Endometrial microvascular endothelial cells (primary cell): ENCODE results near the gene ANK3. TPM values are rescaled to one million over a fixed set of nuclear protein-coding genes. Genes with fewer than 3 reads are reported as not detected.

Experiments
- in situ Hi-C: cut with HindIII; loops from 2 replicates; pipeline ENCODE4 v1.10.0; 2017; ENCODE audit warnings: low sequenced_read_pairs, low pct_unique_long_range_greater_than_20kb; ENCODE audit errors: inconsistent ontology term
- total RNA-seq: library from RNA; depleted of rRNA; stranded (reverse); fragments of >200 nt; gene quantifications from one replicate; pipeline ENCODE4 v1.2.3, GENCODE V29; 2015; ENCODE audit errors: inconsistent ontology term

ANK3 gene
- total RNA-seq, 1 donor from 2014 or later: 6.5 TPM

DNA sequence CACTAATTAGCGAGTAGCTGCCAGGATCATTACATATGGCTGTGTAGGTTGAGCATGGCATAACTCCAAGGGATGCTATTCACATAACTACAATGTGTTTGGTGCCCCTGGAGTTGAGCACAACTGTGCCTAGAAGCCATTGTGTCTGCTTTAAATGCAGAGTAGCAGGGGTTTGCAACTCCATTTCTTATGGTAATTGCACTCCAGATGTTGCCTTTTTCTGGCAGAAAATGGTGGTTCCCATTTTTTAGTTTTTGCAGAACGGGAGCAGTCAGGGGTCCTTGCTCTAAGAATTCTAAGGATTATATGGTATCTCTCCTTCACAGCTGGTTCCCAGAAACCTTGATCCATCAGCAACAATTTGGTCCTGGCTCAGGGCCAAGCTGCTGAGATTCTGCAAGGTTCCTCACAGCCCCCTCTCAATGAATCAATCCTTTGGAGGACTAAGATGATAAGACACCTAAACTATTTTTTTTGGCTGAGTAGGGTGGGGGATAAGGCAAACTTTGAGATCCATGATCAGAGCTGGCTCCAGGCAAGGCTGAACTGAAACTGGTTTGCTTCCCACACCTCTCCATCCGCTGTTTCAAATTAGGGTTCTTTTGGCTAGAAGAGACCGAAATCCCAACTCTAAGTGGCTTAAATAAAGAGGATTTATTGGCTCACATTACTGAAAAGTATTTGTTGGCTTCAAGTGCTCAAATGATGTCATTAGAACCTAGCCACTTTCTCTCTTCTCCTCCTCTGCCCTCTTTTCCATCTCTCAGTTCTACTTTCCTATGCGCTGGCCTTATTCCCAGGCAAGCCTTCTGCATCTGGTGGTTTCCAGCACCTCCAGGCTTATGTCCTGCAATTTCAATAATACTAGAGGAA, 385.8 kb downstream of the ANK3 start:
- in situ Hi-C loops: no loop called here

DNA sequence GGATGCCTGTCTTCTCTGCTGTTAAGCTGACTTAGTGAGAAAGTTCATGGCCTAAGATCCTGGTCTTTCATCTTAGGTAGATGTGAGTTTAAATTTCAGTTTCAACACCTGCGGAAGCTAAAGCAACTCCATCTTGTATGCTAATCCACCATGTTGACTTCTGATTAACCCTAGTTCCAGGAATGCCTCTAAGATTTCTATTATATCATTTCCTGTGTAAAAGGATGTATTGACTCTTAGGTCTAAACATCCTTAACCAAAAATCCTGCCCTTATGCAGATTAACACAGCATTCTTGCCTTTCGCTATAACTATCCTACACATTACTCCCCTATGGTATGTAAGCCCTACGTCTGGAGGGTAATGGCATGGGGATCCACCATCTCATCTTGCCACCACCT, 388.9 kb downstream of the ANK3 start:
- in situ Hi-C loops: no loop called here

DNA sequence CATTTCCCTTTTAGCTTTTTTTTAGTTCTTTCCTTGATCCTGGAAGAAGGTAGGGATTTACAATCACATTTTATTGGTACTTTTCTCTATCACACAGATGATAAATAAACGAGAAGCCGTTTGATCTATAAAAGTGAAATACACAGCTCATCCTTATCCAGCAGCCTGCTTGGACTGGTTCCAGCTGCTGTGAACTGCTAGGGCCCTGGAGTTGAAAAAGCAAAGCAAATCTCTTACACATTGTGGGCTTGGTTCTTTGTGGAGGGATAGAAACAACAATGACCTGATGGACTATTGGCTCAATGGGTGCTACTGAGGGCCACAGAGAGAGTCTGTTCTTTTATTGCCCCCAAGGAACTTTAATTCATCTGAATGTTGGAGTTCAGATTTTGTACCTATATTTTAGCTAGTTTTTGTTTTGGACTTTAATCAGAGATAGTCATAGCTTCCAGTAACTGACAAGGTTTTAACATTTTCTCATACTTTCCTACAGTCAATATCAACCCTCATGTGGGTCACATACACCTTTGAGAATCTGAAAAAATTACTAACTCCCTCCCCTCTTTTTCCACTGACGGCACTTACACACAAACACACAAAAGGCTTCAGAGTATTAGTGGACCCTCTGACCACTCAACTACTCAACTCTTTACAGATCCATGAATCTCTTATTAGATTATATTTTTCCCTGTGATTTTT, 391.7 kb downstream of the ANK3 start:
- in situ Hi-C loops: no loop called here

DNA sequence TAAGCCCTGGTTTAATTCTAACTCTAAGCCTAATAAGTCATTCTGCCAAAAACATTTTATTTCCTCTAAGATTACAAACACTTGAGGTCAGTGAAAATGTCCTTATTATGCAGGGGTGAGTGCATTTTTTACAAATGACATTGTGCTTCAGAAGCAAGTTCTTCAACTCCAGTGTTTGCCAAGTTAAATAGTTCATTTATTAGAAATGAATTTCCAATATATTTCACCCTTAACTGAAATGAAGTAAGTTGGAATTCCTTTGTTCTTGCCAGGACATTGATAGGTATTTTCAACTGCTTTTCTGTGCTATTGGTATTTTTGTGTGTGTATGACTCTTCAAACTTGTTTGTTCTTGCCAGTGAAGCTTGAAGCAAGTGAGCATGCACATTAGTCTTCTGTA, 393.8 kb downstream of the ANK3 start:
- in situ Hi-C loops: no loop called here

DNA sequence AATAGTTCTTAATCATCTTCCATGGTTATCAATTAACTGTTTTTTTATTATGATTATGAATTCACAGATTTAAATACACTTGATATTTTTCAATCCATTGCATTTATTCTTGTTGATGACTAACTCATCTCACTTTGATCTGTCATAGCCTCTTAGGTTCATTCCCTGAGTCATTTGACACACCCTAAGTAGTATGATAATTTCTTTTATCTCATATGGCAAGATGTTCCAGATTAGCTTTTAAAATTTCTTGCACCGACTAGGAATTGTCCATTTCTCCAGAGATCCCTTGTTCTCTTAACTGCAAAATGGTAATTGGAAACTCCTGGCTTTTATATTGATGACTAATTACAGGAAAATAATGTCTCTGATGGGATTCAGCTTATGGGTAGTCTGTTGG, 395.7 kb downstream of the ANK3 start:
- in situ Hi-C loops: no loop called here

DNA sequence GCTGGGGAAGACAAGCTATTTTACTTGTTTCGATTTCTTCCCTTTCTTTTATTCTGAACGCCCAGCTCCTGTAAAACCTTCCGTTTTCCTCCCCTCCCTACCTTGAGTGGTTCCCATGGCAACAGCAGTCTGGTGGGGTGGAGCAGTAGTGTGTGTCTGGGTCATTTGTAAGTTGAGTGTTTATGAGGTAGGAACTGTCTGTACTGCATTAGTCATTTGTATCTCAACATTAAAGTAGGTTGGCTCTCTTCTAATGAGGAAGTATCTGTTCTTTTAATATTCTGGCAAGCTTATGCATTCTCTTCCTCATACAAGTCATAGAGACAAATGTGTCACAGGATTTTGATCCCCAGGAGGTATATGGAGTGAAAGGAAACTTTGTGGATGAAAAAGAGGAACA, 398.0 kb downstream of the ANK3 start:
- in situ Hi-C loops: no loop called here

DNA sequence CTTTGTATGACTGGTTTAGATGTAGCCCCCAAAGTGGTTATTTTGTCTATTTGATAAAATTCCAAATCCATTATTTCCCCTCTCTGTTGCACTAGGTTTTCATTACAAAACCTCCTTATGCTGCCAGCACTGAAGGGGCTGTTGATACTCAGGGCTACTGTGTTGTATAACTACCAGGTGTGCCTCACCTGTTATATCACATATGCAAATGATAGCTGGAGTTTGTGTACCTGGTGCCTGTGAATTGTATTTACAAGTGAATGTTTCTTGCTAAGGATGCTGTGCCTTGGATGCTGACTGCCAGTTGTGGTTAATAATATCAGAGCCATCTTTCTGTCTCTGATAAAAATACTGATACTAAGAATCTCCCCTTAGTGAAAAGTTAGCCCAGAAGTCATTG, 398.6 kb downstream of the ANK3 start:
- in situ Hi-C loops: no loop called here

DNA sequence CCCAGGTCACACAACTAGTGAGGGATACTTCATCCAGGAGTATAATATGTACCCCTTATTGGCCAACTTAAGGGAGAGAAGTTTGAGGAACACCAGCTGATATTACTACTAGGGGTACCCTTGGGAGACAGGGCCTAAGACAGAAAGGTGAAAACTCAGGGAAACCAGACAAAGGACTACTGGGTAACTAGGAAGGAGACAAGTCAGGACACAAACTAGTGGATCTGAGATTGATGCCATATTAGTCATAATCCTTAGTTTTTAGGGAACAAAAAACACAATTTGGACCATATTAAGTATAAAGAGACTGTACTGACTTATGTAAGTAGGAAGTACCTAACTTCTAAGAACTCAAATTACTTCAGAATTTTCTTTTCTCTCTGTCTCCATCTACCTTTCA, 404.0 kb downstream of the ANK3 start:
- in situ Hi-C loops: no loop called here

DNA sequence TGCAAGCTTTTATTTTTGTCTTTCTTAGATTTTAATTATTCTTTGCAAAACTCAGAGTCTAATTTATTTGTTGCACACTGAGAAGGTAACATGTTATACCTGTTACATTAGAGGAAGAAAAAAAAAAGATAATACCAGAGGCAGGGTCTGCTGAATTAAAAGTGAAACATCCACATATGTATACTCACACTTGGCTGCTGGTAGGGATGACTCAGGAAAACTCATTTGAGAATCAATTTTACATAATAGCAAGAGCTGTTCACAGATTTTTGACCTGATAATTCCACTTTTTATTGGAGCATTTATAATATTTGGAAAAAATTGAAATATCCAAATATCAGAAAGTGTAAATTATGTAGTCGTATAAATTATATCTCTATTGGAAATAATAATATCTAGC, 405.3 kb downstream of the ANK3 start:
- in situ Hi-C loops: no loop called here

DNA sequence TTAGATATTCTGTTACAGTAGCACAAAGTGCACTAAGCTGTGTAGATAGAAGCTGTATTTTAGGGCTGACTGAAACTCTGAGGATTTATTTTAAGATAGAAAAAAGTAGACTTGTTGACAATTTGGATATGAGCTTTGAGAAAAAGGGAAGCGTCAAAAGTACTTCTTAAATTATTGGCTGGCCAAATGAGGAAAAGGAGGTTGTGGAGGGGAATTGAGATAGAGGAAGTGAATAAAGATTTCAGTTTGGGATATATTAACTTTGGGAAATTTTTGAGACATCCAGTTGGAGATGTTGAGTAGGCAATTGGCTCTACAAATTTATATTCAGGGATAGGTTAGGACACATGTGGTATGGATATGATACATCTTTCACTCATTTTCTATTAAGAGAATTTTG, 409.3 kb downstream of the ANK3 start:
- in situ Hi-C loops: no loop called here

DNA sequence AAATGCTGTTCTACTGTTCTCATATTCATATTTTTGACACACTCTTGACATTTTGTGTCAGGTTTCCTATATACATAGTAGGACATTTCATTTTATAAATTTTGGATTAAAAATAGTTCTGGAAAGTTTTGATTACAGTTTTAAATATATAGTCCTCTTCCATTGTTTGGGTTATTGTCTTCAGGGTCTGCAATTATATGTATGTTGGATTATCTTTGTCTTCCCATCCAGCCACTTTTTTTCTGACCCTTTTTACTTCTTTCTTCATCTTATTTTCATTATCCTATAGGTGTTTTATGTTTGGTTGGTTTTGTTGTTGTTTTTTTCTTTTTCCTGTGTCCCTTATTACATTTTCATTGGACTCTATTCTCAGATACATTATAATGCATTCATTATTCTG, 412.2 kb downstream of the ANK3 start:
- in situ Hi-C loops: no loop called here

DNA sequence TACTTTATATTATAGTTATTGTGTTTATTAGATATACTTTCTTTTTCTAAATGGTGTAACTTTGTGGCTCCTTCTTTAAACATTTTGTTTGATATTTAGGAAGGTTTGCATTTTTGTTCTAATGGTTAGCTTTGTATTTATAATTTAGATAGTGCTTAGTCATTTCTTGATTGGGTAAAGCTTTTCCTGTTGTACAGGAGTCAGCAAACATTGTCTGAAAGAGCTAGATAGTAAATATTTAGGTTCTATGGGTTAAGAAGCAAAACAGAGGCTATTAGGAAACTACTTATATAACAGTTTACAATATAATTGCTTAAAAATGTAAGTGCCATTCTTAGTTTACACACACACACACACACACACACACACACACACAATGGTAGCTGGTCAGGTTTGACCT, 412.8 kb downstream of the ANK3 start:
- in situ Hi-C loops: no loop called here
